Measurements from ENCODE around the gene FBXL14.

Gene FBXL14

DNA sequence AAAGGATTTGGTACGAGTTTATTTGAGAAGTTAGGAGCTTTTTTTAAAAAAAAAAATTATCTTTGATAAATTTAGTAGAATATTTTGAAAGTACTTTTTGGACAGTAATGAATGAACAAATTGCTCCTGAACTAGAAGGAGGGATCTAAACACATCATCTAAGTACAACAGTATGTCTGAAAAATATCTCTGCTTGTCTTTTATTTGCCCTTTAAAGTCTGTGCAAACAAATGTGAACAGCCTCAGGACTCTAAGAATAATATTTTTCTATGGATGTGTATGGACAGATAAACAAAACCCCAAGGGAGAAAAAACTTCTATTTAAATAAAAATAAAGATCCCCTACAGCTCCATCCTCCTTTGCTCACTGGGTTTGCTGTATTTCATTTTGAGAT lies 19.5 kb downstream of the FBXL14 start:
- TF ChIP-seq, protein P1, sequence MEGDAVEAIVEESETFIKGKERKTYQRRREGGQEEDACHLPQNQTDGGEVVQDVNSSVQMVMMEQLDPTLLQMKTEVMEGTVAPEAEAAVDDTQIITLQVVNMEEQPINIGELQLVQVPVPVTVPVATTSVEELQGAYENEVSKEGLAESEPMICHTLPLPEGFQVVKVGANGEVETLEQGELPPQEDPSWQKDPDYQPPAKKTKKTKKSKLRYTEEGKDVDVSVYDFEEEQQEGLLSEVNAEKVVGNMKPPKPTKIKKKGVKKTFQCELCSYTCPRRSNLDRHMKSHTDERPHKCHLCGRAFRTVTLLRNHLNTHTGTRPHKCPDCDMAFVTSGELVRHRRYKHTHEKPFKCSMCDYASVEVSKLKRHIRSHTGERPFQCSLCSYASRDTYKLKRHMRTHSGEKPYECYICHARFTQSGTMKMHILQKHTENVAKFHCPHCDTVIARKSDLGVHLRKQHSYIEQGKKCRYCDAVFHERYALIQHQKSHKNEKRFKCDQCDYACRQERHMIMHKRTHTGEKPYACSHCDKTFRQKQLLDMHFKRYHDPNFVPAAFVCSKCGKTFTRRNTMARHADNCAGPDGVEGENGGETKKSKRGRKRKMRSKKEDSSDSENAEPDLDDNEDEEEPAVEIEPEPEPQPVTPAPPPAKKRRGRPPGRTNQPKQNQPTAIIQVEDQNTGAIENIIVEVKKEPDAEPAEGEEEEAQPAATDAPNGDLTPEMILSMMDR (IDR thresholded peaks at IDR 0.05; ENCODE audit: low read depth, low read length, missing control alignments): no peak
- H3K4me3 ChIP-seq (ENCODE audit: low read depth, low read length): no peak overlapping the region
- DNase-seq (ENCODE audit: low read depth): no peak
- in situ Hi-C loops (cut with HindIII; ENCODE audit: low sequenced_read_pairs): no loop called here

DNA sequence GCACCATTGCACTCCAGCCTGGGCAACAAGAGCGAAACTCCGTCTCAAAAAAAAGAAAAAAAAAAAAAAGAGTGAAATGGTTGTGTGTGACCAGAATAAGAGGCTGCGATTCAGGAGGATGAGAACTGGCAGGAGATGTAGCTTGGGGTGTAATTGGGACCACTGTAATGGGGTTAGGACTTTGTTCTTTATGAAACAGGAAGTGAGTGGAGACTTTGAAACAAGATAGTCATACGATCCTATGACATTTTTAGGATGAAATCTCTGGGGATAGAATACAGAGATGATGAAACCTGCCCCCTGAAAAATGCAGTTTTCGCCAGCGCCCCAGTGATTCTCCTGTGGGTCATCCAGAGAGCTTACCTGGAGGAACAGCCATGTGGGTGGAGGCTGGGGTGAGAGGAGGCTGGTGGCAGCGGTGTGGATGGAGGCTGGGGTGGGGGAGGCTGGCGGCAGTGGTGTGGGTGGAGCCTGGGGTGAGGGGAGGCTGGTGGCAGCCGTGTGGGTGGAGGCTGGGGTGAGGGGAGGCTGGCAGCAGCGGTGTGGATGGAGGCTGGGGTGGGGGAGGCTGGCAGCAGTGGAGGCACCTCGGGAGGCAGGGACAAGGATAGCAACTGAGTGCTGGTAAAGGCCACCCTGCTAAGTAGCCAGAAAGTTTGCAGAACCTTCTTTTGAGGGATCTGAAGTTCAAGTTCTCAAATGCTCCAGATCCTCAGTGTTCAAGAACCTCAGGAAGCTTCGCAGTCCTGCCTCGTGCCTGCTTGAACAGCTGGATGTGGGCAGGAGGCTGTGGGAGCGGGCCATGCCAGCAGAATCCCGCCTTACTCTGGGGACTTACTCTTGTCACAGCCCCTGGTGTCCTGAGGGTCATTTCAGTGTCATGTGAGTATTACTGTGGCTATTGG lies 20.2 kb downstream of the FBXL14 start:
- in situ Hi-C loops (cut with HindIII; ENCODE audit: low sequenced_read_pairs): no loop called here
- TF ChIP-seq, protein P1 (IDR thresholded peaks at IDR 0.05; ENCODE audit: low read depth, low read length, missing control alignments): no peak
- DNase-seq (ENCODE audit: low read depth): no peak
- H3K4me3 ChIP-seq (ENCODE audit: low read depth, low read length): no peak overlapping the region

DNA sequence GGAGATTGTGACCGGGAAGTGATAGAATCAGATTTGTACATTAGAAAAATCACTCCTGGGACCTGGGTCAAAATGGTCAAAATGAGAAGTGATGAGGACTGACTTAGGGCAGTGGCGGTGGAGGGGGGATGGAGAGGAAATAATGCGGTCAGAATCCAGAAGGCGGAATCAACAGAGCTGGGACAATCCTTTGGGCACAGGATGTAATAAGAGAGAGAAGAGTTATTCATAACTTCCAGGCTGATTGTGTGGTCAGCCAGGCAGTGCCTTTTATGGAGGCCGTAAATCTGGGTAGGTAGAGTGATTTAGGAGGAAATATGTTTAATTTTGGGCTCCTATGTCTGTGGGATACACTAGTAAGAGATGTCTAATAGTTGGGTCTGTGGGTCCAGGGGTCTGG lies 21.6 kb downstream of the FBXL14 start:
- TF ChIP-seq, protein P1 (IDR thresholded peaks at IDR 0.05; ENCODE audit: low read depth, low read length, missing control alignments): no peak
- no peak for DNase-seq (ENCODE audit: low read depth)
- in situ Hi-C loops (cut with HindIII; ENCODE audit: low sequenced_read_pairs): no loop called here
- no peak overlapping the region for H3K4me3 ChIP-seq (ENCODE audit: low read depth, low read length)

DNA sequence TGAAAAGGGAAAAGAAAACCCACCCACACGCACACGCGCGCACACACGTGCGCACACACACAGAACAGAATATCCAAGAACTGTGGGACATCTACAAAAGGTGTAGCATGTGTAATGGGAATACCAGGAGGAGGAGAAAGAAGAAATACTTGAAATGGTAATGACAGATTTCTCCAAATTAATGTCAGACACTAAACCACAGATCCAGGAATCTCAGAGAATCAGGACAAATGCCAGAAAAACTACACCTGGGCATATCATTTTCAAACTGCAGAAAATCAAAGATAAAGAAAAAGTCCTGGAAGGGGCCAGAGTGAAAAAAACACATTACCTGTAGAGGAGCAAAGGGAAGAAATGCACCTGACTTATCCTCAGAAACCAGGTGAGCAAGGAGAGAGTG lies 26.5 kb downstream of the FBXL14 start:
- TF ChIP-seq, protein P1 (IDR thresholded peaks at IDR 0.05; ENCODE audit: low read depth, low read length, missing control alignments): no peak
- DNase-seq (ENCODE audit: low read depth): no peak
- in situ Hi-C loops (cut with HindIII; ENCODE audit: low sequenced_read_pairs): loop anchor here (5.0 kb wide), 1 partner anchor 86 kb away; no protein-coding TSS in a partner anchor
- no peak overlapping the region for H3K4me3 ChIP-seq (ENCODE audit: low read depth, low read length)

DNA sequence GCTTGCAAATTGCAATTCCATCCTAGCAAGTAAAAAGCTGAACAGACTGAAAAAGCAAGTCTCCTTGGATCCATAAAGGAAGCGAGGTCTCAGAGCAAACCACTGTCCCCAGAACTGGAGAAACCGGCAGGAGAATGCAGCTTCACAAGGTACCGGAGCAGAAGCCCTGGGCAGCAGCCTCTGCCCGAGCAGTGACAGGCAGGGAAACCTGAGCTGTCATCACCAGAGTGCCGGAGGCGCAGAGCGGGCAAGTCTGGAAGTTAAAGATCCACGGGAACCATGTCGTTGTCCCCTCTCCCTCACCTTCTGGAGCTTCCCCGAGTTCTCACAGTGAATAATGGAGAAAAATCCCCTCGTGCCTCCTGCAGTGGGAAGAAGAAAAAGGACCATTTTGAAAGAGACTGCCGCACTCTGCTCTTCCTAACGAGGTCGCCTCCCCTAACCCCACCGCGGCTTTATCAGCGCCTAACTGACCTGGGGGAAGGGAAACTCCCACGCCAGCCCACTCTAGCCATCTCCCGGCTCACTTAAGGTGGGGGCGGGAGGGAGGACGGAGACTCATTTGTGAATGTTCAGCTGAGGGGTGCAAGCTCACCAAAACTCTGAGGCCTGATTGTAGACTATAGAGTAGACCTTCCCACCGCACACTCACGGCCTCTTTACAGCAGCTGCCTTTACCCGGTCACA lies 27.8 kb downstream of the FBXL14 start:
- DNase-seq (ENCODE audit: low read depth): no peak
- TF ChIP-seq, protein P1 (IDR thresholded peaks at IDR 0.05; ENCODE audit: low read depth, low read length, missing control alignments): no peak
- in situ Hi-C loops (cut with HindIII; ENCODE audit: low sequenced_read_pairs): loop anchor here (5.0 kb wide), 1 partner anchor 84 kb away; no protein-coding TSS in a partner anchor
- H3K4me3 ChIP-seq (ENCODE audit: low read depth, low read length): no peak overlapping the region

DNA sequence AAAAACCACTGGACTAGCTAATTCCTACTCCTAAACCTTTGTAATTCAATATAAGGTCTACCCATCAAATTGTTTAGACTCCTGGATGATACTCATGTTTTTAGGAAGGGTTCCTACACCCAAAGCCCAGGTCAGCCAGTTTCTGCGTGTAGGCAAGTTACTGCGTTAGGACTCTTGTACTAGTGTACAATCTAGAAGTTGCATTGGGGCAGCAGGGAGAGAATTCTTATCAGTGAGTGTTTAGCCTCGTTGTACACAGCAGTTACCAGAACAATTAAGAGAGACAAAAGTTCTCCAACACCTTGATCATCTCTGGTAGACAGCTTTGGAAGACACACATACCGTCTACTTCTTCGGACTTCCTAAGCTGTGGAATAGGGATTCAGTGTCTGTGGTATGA lies 29.2 kb downstream of the FBXL14 start:
- TF ChIP-seq, protein P1 (IDR thresholded peaks at IDR 0.05; ENCODE audit: low read depth, low read length, missing control alignments): no peak
- in situ Hi-C loops (cut with HindIII; ENCODE audit: low sequenced_read_pairs): loop anchor here (5.0 kb wide), 1 partner anchor 83 kb away; no protein-coding TSS in a partner anchor
- no peak overlapping the region for H3K4me3 ChIP-seq (ENCODE audit: low read depth, low read length)
- DNase-seq (ENCODE audit: low read depth): no peak
